HG02840 (cell line): ENCODE measurements around the gene ABHD17C.

Experiments
- ATAC-seq: cut with Tn5 transposase; IDR thresholded peaks from one replicate; pipeline ENCODE4 v1.9.1; 2021; ENCODE audit warnings: mild to moderate bottlenecking, moderate library complexity, moderate number of reproducible peaks; ENCODE audit not compliant: unreplicated experiment, low FRiP score

Gene ABHD17C

DNA sequence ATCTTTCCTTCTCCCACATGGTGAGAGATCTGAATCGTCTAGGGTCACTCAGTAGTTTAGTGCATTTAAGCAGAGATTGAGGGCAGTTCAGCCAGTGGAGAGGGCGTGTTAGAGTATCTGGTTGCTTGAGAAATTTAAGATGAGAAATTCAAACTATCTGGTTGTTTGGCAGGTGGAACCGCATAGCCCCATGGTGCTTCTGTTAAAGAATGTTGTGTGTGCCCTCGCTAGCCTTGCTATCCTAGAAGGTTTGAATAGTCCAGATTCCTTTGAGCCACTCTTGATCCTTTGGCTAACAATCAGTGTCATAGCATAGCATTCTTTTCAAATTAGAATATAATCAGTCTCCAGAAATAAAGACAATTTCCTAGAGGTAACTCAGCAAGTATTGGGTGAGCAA, 32.1 kb downstream of the ABHD17C start:
- no peak for ATAC-seq

DNA sequence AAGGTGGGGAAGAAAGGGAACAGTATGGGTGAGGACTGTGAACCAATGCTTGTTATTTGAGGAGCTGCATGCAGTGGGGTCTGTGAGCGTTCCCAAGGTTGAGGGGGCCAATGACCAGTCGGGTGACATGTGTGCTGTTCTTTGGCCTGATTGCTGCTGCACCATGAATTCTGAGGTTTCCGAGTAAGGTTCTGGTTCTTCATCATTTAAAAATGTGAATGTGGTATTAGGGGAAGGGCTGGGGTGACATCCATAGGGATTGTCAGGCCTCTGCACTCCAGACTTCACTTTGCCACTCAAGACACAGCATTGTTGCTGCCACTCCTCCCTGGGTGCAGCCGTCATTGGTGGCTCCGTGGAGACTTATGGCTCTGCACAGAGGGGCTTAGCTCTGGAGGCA, 32.5 kb downstream of the ABHD17C start:
- no peak for ATAC-seq

DNA sequence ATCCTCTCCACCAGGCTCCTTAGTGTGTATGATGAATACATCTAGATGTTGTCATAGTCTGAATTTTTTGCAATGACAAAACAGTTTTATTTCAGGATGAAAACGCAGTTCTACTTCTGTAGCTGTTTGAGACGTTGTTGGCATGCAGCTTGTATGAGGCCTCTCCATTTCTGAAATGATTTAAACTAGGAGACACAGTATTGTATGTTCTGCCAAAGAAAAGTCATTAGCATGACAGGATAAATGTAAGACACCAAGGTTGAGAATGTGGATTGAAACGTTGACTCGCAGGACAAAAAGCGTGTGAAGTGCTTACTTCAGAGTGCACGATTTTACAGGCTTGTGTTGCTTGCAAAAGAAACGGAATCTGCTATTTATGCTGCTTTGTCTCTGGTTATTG, 35.3 kb downstream of the ABHD17C start:
- no peak for ATAC-seq

DNA sequence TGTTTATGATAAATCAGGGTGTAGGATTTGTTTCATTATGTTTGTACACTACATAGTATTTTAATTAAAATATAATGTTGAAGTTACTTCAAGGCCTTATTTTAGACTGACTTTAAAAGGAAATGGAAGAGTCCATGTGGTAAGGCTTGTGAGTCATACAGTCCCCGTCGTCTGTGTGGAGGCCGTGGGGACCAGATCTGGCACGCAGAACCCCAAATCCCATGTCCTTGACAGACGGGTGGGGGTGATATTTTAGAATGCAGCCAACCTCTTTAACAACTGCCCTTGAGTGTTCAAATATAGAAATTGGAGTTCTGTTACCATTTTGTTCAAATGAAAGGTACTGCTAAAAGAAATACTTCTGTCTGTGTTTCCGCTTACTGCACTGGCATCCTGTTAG, 35.8 kb downstream of the ABHD17C start:
- ATAC-seq: no peak

DNA sequence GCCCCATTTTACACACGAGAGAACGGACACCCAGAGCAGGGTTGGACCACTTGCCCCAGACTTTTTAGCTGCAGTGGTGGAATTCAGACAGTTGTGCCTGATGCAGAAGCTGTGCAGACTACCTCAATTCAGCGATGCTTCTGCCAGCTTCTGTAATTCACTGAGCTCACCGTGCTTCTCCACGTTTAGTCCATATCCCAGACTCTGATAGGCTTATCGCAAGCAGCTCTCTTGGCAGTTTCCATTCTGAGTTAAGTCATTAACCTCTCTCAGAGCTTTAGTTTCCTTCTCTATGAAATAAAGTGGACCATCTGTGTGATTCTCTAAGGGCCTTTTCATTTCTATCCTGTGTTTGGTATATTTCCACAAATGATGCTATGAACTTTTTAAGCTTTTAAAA, 37.1 kb downstream of the ABHD17C start:
- ATAC-seq: no peak

DNA sequence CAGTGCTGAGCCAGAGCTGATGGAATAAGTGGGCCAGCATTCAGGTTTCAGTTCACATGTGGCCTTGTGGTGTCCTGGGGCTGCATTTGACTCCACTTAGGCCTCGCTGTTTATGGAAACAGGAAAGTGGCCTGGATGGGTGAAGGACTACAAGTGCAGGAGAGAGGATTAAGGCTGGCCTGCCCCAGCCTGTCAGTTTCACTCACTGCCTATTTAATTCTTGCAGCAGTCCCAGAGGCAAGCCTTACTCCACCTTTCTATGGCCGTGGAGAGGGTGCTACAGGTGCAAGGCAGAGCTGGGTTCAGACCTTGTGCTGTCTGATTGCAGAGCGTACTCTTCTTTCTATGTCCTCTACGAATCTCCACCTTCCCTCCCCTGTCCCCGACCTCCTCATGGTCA, 37.7 kb downstream of the ABHD17C start:
- ATAC-seq: no peak

GRCh38 chr15:80733460-80733859, 38.4 kb downstream of the ABHD17C start:
- no peak for ATAC-seq

DNA sequence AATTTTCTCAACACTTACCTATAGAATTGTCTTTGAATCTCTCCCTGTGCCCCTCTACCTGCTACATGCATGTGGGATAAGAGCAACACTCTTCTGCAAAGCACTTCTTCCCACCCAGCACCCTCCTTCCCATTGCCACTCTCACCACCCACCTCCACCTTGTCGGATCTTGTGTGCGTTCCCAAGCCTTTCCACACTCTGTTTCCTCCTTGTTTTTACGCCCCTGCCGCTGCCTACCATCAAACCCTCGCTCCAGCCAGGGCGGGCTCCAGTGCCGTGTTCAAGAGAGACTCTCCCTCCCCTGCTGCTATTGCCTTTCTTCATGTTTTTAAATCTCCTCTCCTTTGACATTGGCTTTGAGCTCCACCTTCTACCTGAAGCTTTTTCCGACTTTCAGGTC, 40.2 kb downstream of the ABHD17C start:
- ATAC-seq: no peak

DNA sequence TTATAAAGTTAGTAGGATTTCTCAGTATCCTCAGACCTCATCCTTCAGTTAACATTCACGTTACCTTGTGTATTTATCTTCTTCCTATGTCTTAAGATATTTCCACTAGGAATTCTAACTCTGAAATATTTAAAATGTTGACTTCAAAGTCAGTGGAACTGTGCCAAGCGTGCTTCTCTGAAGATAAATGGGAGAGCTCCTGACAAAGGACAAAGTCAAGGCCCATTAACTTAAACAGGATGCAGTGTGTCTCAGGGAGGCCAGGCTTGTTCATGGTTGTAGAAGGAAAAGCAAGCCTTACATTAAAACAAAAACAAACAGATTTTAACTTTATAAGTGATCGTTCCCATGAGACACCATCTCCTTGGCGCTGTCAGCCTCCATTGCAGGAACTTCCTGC, 41.5 kb downstream of the ABHD17C start:
- ATAC-seq: no peak

- ATAC-seq: no peak
Measured at GRCh38 chr15:80739919-80740318, 44.8 kb downstream of the ABHD17C start.

- no peak for ATAC-seq
Measured at GRCh38 chr15:80742081-80742480, 47.0 kb downstream of the ABHD17C start.

GRCh38 chr15:80743189-80743833, 48.2 kb downstream of the ABHD17C start:
- no peak for ATAC-seq

GRCh38 chr15:80744415-80744814, 49.3 kb downstream of the ABHD17C start:
- no peak for ATAC-seq

DNA sequence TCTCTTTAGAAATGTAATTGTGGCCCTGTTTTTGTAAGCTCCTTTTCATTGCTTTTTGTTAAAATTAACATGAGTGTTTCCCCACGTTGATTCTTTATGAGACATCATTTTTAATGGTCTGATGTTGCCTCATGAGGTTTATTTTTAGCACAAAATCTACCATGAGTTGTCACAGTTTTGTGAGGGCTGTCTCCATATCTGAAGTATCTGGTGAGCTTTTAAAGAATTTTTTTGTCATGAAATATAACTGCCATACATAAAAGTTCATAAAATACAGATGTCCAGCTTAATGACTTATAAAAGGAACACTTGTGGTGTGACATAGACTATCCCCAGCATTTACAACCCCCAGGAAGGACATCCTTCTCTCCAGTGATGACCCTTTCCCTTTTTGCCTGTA, 49.7 kb downstream of the ABHD17C start:
- ATAC-seq: no peak

DNA sequence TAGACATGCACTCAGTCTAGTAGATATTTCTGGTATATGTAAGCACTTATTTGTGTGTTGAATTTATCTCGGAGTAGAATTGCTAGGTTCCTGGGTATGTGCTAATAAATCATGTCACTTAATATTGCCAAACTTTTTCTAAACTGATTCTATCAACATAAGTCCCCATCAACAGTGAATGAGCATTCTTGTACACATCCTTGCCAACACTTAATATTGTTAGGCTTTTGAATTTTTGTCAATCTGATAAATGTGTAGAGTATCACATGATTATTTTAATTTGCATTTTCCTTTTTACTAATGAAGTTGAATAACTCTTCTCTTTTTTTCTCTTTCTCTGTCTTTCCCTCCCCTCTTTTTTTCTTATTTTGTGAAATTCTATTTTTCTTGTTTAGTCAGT, 50.8 kb downstream of the ABHD17C start:
- no peak for ATAC-seq

- ATAC-seq: no peak
Measured at GRCh38 chr15:80747317-80748053, 52.4 kb downstream of the ABHD17C start.

- ATAC-seq: no peak
Measured at GRCh38 chr15:80749589-80749988, 54.5 kb downstream of the ABHD17C start.

- no peak for ATAC-seq
Measured at GRCh38 chr15:80750575-80750974, 55.5 kb downstream of the ABHD17C start.

- no peak for ATAC-seq
Measured at GRCh38 chr15:80752204-80752603, 57.1 kb downstream of the ABHD17C start.

GRCh38 chr15:80753161-80753560, 58.1 kb downstream of the ABHD17C start:
- ATAC-seq: no peak

DNA sequence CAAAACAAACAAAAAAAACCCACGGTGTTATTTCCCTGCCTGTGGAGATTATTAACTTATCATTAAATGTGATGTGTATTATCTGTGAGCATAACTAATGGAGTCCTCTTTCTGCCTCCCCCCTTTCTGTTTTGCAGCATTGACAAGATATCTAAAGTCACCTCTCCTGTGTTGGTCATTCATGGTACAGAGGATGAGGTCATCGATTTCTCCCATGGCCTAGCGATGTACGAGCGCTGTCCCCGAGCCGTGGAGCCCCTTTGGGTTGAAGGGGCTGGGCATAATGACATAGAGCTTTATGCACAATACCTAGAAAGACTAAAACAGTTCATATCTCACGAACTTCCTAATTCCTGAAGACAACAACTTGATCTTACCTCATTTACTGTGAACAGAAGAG, 58.9 kb downstream of the ABHD17C start:
- ATAC-seq: no peak

DNA sequence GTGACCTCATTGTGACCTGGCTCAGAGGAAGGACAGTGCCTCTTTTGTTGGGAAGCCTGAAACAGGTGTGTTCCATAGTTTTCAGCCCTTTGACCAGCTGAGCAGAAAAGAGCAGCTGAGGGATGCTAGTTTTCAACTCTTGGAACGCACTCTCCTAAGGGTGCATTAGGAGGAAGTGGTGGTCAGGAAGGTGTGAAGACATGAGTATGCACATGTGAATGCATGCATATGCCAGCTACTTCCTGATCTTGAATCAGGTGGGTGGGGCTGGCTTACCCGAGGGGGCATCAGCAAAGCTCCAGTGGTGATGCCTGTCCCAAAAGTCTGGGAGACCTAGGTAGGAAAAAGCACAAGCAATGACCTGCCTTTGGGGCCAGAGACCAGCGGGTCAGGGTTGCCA, 60.8 kb downstream of the ABHD17C start:
- ATAC-seq: no peak
